HG03521 (cell line): ENCODE data around the gene SHISA5.

Source experiments
- ATAC-seq: cut with Tn5 transposase; IDR thresholded peaks from one replicate; pipeline ENCODE4 v1.9.1; 2021; ENCODE audit warnings: mild to moderate bottlenecking, moderate library complexity; ENCODE audit not compliant: unreplicated experiment

SHISA5 gene

GRCh38 chr3:48419149-48419548 lies 84.8 kb downstream of the SHISA5 start:
- no peak for ATAC-seq

DNA sequence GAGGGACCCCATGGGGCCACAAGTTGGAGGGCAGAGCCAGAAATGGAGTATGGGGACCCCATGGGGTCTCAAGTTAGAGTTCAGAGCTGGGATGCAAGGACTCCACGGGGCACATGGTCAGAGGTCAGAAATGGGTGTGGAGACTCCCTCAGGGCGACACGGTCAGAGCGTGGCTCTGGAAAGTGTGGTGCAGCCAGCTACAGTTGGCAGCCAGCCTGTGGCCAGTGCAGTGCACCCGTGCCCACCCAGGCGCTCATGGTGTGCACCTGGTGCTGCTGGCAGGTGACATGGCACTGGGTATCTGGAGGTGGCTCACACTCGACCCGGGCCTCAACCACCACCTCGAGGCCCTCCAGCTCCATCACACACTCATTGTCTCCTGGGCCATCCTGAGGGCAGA lies 85.3 kb downstream of the SHISA5 start:
- ATAC-seq: no peak

DNA sequence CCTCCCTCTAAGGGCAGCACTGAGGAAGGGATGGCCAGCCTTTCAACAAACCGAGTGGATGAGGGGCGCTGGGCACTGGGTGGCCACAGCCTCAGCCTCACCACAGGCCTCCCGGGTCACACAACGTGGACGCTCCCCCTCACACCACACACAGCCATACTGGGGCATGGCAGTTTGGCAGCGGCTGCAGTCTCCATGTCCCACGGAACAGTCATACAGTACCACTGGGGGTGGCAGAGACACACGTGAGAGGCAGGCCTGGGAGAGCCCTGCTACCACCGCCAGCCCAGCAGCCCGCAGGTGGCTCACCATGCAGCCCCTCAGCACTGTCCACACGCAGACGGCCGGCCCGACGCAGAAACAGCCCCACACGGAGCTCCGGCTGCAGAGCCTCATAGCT lies 85.8 kb downstream of the SHISA5 start:
- ATAC-seq: no peak
